NCI-H2196 treated with DMSO at 0.1 percent for 48 hours (cell line): Measurements from ENCODE around the gene PLA2G2E.

Experiments
- DNase-seq: peaks from one replicate; lab custom pipeline; 2025; ENCODE audit not compliant: unreplicated experiment; lab: John Stamatoyannopoulos, UW

Gene PLA2G2E, protein sequence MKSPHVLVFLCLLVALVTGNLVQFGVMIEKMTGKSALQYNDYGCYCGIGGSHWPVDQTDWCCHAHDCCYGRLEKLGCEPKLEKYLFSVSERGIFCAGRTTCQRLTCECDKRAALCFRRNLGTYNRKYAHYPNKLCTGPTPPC

DNA sequence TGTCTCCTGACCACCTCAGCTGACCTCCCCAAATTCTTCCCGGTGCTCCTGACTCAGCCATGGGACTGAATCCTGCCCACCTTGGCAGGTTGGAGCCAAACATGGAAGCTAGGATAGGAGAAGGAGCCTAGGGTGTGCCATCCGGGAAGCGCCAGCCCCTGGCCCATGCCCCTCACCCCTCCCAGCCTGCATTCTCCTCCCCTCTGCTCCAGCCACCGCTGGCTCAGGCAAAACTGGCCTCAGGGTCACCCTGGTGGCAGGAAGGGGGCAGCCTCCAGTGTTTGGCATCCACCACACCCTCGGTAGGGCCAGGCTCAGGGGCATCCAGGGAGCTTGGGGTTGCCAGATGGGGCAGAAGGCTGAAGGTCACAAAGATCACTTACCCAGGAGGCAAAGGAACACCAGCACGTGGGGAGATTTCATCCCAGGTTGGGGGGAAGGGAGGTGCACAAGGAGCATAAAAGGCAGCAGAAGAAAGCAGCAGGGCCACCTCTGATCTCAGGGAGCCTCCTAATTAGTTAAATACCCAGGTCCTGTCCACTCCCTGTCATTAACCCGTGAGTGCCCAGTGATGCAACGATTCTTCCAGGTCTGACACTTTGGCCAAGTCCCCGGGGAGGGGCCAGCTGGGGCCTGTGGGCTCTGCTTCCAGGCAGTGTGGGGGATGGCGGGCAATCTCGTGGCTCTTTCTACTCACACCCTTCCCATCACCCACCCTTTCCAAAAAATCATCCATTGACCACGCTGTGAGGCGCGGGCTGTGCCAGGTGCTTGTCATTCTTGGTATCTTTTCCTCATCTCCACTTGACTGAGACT, at the start of gene PLA2G2E:
Gene PLA2G2E, minus strand, starts transcription at position 481 of the 816 bp plus-strand sequence. Its CDS starts 58 bp downstream, at position 423.
- DNase-seq, result no peak

DNA sequence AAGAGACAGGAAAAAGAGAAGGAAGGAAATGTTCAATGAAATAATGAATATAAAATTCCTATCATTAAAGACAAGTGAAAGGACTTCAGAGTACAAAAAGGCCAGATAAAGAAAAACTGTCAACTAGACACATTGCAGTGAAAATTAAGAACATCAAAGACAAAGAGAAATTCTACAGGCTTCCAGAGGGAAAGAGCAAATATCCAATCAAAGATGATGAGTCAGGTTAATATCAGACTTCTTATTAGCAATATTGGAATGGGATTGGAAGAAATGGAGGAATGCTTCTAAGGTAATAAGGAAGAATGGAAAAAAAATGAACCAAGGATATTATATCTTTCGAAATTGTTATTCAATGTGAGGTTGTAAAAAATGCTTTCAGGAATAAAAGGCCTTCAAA, 48.2 kb upstream of the PLA2G2E start:
- no peak for DNase-seq

DNA sequence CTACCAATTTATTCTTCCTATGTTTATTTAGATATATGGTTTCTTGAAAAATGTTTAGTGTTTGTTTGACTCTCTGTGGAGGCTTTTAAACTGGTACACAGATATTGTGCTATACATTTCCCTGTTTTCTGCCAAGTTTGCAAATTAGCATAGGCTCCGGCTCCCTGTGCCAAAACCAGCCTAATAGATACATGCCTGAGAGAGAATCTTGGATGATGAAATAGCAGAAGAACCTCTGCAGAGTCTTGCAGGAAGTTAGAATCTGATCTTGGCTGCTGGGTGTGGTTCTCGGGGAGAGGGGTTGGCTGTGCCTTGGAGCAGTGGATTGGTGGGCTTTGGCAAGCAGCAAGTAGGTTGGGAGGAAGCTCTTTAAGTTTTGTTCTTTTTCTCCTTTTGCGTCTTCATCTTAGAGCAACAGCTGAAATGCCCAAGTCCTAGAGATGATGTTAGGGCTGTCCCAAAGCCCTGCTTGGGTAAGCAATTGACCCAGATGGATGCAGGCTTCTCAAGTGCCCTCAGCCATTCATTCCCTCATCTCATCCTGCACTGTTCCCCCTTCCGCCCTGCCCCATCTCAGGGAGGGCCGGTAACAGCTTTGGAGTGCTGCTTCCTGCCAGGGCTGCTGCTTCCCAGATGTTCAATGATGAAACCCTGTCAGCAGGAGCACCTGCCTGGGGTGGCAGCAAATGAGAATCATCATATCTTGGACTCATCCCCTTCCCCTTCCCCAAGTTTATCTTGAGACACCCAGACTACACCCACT, 46.7 kb upstream of the PLA2G2E start:
- DNase-seq, result no peak

DNA sequence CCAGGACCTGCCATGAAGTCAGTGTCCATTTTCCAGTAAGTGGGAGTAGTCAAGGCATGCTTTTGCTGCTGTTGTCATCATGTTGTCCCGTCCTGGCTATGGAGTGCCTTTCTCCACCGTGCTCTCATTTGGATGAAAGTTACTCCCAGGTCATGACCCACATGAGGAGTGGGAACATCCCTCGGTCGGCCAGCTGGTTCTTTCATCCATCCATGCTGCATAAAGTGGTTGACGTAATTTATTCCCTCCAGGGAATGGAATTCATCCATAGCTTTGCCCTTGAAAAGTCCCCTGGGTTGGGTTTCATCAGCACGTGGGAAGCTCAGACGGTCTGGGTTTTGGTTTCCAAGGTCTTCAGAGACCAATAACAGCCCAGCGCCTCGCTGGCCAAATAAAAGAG, 44.4 kb upstream of the PLA2G2E start:
- no peak for DNase-seq

DNA sequence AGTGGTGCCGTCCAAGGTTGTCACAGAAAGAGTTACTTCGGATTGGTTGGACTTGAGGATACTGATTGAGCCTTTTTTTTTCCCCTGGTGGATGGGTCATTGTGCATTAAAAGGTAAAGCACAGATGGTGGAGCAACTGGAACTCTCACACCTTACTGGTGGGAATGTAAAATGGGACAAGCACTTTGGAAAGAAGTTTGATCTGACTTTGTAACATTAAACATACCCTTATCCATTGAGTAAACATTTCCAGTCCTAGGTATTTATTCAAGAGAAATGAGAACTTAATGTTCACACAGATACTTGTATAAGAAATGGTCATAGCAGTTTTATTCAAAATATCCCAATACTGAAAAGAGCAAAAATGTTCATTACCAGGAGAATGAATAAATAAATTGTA, 41.1 kb upstream of the PLA2G2E start:
- DNase-seq, result no peak

DNA sequence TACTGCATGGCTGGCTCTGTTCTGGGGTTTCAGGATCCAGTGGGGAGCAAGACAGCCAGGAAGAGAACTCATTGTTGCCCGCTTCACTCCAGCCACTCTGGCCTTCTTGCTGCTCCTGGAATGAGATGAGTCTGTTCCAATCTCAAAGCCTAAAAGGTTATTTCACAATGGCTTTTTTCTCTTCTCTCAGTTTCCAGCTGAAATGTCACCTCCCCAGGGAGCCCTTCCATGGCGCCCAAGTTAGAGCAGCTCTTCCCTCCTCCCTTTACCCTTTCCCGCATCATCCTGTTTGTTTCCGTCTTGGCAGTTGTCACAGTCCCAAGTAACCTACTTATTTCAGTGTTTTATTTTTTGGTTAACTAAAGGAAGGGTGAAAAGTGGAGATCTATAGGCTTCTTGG, 40.2 kb upstream of the PLA2G2E start:
- no peak for DNase-seq

DNA sequence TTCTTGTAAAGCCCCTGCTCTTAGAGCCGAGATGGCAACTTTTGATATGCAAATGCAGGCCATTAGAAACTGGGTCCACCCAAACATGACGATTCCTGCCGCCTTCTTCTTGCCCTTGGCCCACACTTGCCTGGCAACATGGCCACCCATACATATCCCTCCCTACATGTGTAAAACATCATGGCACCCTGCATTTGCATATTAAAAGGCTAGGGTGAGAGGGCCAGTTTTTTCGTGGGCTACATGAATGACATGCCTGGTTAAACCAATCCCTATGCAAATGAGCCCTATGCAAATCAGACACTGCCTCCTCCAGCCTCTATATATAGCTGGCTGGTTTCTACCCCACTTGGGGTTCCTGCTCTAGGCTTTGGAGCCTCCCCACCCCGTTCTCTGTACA, 37.2 kb upstream of the PLA2G2E start:
- no peak for DNase-seq

DNA sequence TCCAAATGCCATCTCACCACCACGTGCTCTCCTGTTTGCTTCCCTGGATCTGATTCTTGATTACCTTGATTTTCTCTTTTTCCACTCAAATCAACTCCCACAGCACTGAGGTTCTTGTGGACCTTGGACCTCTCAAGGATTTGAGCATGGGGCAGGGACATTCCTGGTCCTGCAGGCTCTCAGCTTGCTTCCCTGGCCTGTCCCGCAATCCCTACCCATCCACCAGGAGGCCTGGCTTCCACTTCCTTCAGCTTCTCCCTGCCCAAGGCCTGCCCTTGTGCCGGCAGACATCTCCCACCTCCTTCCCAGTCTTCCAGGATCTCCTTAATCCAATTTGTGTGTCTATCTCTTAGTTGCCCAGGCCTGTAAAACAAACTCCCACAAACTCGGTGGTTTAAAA, 34.4 kb upstream of the PLA2G2E start:
- DNase-seq, result no peak

DNA sequence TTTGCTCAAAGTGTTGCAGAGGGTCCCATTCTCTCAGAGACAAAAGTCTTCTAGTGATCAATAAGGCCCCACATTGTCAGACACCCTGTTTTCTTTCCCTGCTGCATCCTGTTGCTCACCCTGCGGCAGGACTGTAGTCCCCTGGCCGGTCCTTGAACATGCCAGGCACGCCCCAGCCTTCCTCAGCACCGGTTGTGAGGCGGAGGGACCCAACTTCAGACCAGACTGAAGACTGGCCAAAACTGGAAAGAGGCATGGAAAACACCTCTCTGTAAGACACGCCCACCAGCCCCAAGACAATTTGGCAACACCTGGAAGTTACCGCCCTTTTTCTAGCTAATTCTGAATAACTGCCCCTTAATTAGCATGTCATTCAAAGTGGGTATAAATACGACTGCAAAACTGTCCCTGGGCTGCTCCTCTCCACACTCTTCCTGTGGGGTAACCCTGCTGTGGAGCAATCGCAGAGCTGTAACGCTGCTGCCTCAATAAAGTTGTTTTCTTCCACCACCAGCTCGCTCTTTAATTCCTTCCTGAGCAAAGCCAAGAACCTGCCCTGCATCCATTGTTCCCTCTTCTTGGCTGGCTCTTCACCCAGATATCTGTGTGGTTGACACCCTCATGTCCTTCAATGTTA, 32.2 kb upstream of the PLA2G2E start:
- no peak for DNase-seq

DNA sequence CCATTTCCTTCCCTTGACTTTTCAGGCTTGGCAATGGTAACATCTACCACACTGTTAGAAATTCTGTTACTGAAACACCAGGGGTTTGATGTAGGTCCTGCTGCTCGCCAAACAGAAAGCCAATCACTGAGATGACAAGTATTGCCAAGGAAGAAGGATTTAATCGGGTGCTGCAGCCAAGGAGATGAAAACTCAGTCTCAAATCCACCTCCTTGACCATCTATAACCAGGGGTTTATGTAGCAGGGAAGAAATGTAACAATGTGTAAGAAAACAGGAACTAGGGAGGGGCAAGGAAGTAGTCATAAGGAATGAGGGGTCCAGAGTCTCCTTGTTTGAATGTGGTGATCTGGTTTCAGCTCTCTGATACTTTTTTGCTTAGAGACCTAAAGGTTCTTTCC, 30.6 kb upstream of the PLA2G2E start:
- no peak for DNase-seq

DNA sequence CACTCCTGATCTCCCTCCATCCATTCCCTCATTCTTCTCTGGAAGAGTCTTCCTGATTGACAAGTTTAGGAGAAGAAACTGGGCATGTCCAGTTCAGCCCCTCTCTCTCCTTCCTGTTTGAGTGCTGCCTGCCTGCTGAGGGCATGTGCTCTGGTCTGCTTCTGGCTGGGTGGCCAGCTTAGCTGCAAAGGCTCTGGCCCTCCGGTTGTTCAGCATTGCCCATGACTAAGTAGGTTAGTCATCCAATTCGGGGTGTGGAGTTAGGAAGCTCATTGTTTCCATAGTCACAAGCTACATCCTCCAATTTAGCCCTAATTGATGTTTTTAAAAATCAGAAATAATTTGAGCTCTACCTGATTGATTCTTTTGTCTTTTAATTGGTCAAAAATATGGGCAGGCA, 25.6 kb upstream of the PLA2G2E start:
- no peak for DNase-seq

DNA sequence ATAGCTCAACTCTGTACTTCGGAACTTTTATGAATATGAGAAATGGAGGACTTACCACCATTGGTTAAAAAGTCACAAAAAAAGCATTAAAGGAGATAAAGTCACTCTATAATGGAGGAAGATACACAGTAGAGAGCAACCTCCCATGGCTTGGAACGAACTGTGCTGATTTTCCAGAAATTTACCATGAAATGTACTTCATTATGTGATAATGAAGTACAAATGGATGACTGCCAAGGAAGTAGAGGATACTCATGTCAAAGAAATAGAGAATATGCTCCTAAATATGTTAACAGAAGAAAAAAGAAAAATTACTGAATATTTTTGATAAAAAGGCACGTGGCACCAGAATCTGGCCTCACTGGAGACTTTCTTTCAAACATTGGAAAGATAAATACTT, 23.6 kb upstream of the PLA2G2E start:
- DNase-seq, result no peak

DNA sequence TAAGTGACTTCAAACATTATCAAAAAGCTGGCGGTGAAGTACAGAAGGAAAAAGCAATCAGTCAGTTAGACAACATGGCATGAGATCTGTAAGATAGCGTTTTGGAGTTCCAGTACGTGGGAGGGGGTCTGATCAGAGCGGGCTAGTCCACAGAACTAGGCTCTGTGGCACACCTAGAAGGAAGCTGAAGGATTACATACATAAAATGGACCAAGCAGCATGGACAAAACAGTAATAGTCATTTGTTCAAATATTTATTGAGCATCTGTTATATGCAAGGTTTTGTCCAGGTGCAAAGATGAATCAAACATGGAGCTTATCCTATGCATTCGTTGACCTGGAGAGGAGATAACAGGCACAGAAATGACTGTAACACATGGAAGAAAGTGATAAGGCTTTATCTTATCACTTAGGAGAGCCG, 22.9 kb upstream of the PLA2G2E start:
- no peak for DNase-seq

DNA sequence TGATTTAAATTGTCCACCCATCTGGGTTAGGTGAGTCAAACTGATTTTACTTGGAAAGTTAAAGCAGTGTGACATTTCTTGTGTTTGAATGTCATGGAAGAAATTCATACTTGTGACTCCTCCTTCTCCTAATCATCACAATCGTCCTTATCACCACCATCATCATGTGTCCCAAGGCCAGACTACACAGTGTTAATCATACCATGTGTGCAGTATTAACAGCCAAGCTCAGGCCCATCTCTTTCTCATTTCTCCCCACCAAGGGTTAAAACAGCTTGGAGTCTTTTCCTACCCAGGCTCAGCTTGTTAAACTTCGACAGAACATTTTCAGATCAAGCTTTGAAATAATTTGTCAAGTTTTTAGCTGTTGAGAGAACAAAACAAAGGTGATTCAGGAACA, 22.5 kb upstream of the PLA2G2E start:
- DNase-seq, result no peak

DNA sequence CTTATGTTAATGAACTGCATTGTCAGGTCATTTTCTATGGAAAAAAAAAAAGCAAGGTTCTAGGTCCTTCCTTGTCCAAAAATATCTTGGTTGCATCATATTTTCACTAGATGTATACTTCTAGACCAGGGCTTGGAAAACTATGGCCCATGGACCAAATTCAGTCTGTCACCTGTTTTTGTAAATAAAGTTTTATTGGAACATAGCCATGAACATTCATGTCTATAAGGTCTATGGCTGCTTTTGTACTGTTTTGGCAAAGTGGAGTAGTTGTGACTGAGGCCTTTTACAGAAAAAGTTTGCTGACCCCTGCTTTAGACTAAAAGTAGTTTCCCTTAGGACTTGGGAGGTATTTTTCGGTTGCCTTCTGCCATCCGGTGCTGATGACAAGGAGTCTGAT, 19.2 kb upstream of the PLA2G2E start:
- DNase-seq, result no peak

DNA sequence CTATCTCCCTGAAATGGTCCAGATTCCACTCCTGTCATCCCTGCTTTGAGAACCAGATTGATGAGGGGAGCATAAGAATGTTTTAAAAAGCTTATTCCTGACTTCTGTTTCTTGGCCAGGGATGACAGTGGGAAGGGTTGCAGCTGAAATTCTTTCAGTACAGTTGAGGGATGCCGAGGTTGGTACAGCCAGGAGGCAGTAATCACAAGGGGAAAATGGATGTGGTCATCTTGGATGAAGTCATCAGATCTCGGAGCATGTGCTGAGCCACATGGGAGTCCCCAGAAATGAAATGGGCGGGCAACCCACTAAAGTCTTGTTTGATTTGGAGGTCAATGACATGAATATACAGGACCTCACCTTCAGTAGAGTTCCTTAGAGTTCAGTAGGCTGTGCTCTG, 18.7 kb upstream of the PLA2G2E start:
- no peak for DNase-seq

DNA sequence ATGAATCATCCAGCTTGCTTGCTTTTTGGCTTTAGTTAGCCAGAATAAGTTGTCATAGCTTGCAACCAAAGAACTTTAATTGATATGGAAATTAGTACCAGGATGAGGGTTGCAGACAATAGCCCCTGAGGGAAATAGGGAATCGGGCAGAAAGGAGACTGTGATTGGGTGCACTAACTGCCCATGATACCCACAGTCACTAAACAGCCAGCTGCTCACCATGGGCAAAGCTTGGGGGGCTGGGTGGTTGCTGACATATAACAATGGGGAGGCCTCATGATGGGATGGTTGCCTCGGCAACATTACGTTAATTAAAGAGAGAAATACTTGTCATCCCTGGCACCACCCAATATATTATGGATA, 17.8 kb upstream of the PLA2G2E start:
- DNase-seq, result no peak

DNA sequence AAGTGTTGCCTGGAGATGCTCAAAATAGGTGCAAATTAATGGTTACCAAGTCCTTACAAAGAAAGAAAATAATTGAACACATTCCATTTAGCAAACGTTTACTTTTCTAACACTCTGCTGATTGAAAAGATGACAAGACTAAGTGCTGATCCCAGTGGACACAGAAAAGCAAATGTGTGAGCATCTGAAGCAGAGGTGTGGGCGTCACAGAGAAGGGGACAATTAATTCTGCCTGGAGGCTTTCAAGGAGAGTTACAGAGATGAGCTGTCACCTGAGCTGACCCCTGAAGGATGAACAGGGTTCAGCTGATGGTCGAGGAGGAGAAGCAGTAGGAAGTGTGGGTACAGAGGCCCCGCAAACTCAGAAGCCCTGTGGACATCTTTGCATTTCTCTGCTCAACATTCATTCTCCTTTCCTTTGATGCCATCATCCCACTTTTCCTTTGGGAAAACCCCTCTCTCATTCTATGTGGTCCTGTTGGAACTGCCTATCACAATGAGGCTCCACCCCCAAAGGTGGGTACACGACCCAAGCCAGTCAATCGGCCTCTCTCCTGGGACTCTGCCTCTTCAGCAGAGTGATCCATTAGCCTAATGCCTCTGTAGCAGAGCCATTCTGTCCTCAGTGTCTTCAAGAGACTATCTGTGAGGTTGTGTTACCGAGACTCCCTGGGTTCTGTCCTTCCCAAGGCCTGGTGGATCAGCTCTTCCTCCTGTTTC, 17.2 kb upstream of the PLA2G2E start:
- DNase-seq, result no peak

DNA sequence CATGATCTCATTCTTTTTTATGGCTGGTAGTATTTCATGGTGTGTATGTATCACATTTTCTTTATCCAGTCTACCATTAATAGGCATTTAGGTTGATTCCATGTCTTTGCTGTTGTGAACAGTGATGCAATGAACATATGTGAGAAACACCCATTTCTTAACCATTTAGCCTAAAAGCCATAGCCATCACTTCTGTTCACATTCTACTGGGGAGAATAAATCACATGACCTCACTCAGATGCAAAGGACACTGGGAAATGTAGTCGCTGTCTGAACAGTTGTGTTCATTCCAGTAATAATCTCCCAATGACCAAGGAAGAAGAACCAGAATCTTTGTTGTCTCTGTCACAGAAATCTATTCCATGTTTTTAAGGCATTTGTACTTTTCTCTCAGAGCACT, 15.1 kb upstream of the PLA2G2E start:
- DNase-seq, result no peak

DNA sequence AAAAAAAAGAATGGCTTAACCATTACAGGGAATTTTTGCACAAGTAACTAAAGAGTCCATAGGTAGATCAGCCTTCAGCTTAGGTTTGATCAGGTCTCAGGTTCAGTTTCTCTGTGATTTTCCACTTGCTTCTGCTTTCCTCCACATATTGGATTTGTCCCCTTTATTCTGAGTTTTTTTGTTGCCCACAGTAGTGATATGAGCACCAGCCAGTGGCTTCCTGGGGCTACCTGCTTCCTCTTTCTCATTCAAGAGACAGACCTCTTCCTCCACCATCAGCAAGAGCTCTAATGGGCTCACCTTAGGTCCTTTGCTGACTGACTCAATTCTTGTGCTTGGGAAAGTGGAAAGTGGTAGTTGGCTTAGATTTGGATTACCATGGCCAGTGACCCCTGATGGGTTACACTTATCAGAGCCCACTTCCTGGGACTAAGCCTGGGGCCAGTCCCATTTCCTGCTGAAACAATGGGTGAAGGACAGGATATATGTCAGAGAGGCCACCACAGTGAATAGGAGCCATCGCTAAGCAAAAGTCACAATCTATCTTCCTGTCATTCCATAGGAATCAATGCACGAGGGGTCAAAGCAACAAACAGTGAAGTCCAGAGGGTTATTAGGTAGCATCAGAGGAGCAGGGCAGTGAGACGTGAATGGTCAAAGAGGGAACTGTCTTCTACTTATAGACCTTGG, 12.8 kb upstream of the PLA2G2E start:
- no peak for DNase-seq

DNA sequence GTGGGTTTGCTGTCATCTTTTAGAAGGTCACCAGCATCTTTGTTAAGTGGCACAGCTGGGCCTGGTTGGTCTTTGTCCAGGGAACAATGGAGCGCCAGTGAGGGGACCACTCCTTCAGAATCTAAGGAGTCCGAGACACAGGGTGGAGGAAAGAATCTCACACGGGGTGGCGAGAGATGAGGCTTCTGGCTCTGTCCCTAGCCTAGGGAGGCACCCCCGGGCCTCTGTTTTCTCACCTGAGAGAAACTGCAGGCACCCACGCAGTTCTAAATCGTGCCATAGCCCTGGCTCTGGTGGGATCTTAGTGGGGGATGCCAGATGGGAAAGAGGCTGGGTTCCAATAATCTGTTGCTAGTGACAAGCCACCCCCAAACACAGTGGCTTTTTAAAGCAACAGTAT, 10.9 kb upstream of the PLA2G2E start:
- no peak for DNase-seq
